ENCODE measurements around the gene STEAP1B.

DNA sequence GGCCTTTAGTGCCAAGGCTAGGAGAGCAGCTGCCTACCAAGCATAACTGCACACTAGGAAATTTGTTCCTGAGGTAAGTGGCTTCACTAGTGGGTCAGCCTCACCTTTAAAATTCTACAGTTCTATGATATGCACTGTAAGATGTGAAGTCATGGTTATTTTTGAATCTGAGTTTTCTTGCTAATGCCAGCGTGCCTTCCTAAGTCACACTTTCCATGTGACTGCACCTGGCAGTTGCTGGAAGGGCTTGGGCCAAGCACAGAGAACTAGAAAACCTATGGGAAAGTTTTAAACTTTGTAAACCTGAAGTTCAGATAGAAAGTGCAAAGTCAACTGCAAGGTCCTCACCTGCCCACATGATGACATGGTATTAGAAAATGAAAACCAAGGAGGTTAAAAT lies 42.5 kb downstream of the STEAP1B start:
- TF ChIP-seq, protein P1, sequence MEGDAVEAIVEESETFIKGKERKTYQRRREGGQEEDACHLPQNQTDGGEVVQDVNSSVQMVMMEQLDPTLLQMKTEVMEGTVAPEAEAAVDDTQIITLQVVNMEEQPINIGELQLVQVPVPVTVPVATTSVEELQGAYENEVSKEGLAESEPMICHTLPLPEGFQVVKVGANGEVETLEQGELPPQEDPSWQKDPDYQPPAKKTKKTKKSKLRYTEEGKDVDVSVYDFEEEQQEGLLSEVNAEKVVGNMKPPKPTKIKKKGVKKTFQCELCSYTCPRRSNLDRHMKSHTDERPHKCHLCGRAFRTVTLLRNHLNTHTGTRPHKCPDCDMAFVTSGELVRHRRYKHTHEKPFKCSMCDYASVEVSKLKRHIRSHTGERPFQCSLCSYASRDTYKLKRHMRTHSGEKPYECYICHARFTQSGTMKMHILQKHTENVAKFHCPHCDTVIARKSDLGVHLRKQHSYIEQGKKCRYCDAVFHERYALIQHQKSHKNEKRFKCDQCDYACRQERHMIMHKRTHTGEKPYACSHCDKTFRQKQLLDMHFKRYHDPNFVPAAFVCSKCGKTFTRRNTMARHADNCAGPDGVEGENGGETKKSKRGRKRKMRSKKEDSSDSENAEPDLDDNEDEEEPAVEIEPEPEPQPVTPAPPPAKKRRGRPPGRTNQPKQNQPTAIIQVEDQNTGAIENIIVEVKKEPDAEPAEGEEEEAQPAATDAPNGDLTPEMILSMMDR (IDR thresholded peaks at IDR 0.05) = no peak
- TF ChIP-seq POLR2AphosphoS5 (IDR thresholded peaks at IDR 0.05) (no peak), POLR2A (IDR thresholded peaks at IDR 0.05) (no peak), EP300 (IDR thresholded peaks at IDR 0.05) (no peak)
